SKM-1 treated with dmso at 0.1 percent for 144 hours (cell line): Measurements from ENCODE around the gene FAF1.
"Not testable (repeated sequence)": the region's sequence is repeated elsewhere in the genome, so short reads cannot be mapped to it uniquely, and the experiment has no call there.

Experiments
- DNase-seq: peaks from one replicate; lab custom pipeline; 2025; ENCODE audit not compliant: unreplicated experiment; lab: John Stamatoyannopoulos, UW

Gene FAF1

GRCh38 chr1:50853325-50853724, 106.7 kb downstream of the FAF1 start:
- no peak for DNase-seq

- DNase-seq: no peak
Measured at GRCh38 chr1:50852889-50853288, 107.2 kb downstream of the FAF1 start.

- no peak for DNase-seq
Measured at GRCh38 chr1:50851466-50851865, 108.6 kb downstream of the FAF1 start.

- no peak for DNase-seq
Measured at GRCh38 chr1:50851034-50851433, 109.0 kb downstream of the FAF1 start.

- DNase-seq: no peak
Measured at GRCh38 chr1:50847303-50847702, 112.8 kb downstream of the FAF1 start.

- DNase-seq: no peak
Measured at GRCh38 chr1:50846224-50846839, 113.7 kb downstream of the FAF1 start.

- DNase-seq: no peak
Measured at GRCh38 chr1:50841791-50842387, 118.2 kb downstream of the FAF1 start.

GRCh38 chr1:50836117-50836516, 124.0 kb downstream of the FAF1 start:
- DNase-seq: no peak

- DNase-seq: no peak
Measured at GRCh38 chr1:50833216-50833615, 126.9 kb downstream of the FAF1 start.

GRCh38 chr1:50832167-50832566, 127.9 kb downstream of the FAF1 start:
- no peak for DNase-seq

- no peak for DNase-seq
Measured at GRCh38 chr1:50831300-50832061, 128.6 kb downstream of the FAF1 start.

GRCh38 chr1:50830621-50831020, 129.4 kb downstream of the FAF1 start:
- DNase-seq: no peak

- no peak for DNase-seq
Measured at GRCh38 chr1:50829014-50829958, 130.8 kb downstream of the FAF1 start.

GRCh38 chr1:50827546-50827945, 132.5 kb downstream of the FAF1 start:
- no peak for DNase-seq

- not testable (repeated sequence) for DNase-seq
Measured at GRCh38 chr1:50826792-50827191, 133.3 kb downstream of the FAF1 start.

- no peak for DNase-seq
Measured at GRCh38 chr1:50822035-50822776, 137.9 kb downstream of the FAF1 start.

- DNase-seq: no peak
Measured at GRCh38 chr1:50820545-50820944, 139.5 kb downstream of the FAF1 start.

GRCh38 chr1:50812346-50812745, 147.7 kb downstream of the FAF1 start:
- no peak for DNase-seq

GRCh38 chr1:50808296-50808695, 151.8 kb downstream of the FAF1 start:
- no peak for DNase-seq

- no peak for DNase-seq
Measured at GRCh38 chr1:50796272-50796671, 163.8 kb downstream of the FAF1 start.

GRCh38 chr1:50793521-50793920, 166.5 kb downstream of the FAF1 start:
- DNase-seq: no peak
